ENCODE measurements around the gene ERBB4.

The ERBB4 gene

GRCh38 chr2:212538305-212539071 is at the start of gene ERBB4:
Gene ERBB4, minus strand, starts transcription at chr2:212538802. Its CDS starts 272 bp downstream, at chr2:212538530.
- Histone ChIP-seq H3K27me3 (ENCODE audit: control insufficient read depth, insufficient read depth, low read length) (peaks cover 51% of the 10 kb centered on the region), H3K4me3 (ENCODE audit: low read length) (peak within 1 kb of the TSS; percentile 33), H3K4me1 (ENCODE audit: control insufficient read depth, insufficient read depth, low read length) (peaks cover 9% of the 10 kb centered on the region), H3K36me3 (ENCODE audit: control insufficient read depth, insufficient read depth, low read length) (no peaks in the 10 kb centered on the region), H3K9me3 (ENCODE audit: control insufficient read depth, low read length) (no peaks in the 10 kb centered on the region), H3K9ac (ENCODE audit: low read length) (no peak within 1 kb of the TSS)

DNA sequence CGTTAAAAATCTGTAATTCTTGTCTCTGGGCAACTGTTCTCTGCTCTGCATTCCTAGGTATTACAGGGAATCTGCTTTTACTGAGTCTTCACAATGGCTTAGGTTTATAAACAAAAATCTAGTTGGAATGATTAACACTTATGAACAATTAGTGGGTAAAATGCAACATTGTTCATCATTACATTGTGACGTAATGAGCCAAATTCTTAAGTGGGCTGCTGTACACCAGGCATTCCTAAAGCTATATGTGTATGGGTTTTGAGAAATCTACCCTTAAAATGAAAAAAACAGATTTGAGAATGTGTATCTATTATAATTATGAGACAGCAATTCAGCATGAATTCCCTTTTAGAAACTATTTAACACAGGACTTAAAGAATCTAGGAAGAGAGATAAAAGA is 41.5 kb upstream of the ERBB4 start:
- Histone ChIP-seq H3K4me1 (ENCODE audit: control insufficient read depth, insufficient read depth, low read length) (no peaks in the 10 kb centered on the region), H3K36me3 (ENCODE audit: control insufficient read depth, insufficient read depth, low read length) (no peaks in the 10 kb centered on the region), H3K9me3 (ENCODE audit: control insufficient read depth, low read length) (no peaks in the 10 kb centered on the region), H3K4me3 (ENCODE audit: low read length) (no peak overlapping the region), H3K27me3 (ENCODE audit: control insufficient read depth, insufficient read depth, low read length) (no peaks in the 10 kb centered on the region), H3K9ac (ENCODE audit: low read length) (no peak overlapping the region)

DNA sequence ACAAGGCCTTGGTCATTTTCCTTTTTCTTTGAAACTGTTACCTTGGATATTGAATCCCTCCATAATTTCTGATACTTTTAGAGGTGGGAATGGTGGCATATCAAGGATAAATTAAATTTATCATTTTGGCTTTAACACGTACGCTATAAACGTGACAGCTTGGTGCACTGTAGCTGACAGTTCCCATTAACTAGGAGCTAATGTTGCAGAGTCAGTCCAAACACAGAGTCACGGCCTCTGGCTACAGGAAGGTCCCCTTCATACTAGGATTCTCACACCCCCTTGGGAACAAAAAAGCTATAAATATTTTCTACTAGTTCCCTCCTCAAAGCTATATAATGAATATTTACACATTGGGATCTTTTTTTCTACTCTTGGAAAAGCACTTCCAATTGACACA is 17.7 kb upstream of the ERBB4 start:
- no peaks in the 10 kb centered on the region for H3K4me1 ChIP-seq (ENCODE audit: control insufficient read depth, insufficient read depth, low read length)
- no peak overlapping the region for H3K9ac ChIP-seq (ENCODE audit: low read length)
- no peaks in the 10 kb centered on the region for H3K36me3 ChIP-seq (ENCODE audit: control insufficient read depth, insufficient read depth, low read length)
- no peak overlapping the region for H3K4me3 ChIP-seq (ENCODE audit: low read length)
- H3K9me3 ChIP-seq (ENCODE audit: control insufficient read depth, low read length), result no peaks in the 10 kb centered on the region
- no peaks in the 10 kb centered on the region for H3K27me3 ChIP-seq (ENCODE audit: control insufficient read depth, insufficient read depth, low read length)

GRCh38 chr2:212554233-212554632 is 15.6 kb upstream of the ERBB4 start:
- no peaks in the 10 kb centered on the region for H3K4me1 ChIP-seq (ENCODE audit: control insufficient read depth, insufficient read depth, low read length)

GRCh38 chr2:212549941-212550340 is 11.3 kb upstream of the ERBB4 start:
- Histone ChIP-seq H3K9me3 (ENCODE audit: control insufficient read depth, low read length) (no peaks in the 10 kb centered on the region), H3K4me1 (ENCODE audit: control insufficient read depth, insufficient read depth, low read length) (no peaks in the 10 kb centered on the region), H3K4me3 (ENCODE audit: low read length) (no peak overlapping the region), H3K36me3 (ENCODE audit: control insufficient read depth, insufficient read depth, low read length) (no peaks in the 10 kb centered on the region), H3K27me3 (ENCODE audit: control insufficient read depth, insufficient read depth, low read length) (no peaks in the 10 kb centered on the region), H3K9ac (ENCODE audit: low read length) (no peak overlapping the region)

More at GRCh38 chr2:212554233-212554632, 15.6 kb upstream of the ERBB4 start:
- Histone ChIP-seq H3K27me3 (ENCODE audit: control insufficient read depth, insufficient read depth, low read length) (no peaks in the 10 kb centered on the region), H3K9me3 (ENCODE audit: control insufficient read depth, low read length) (no peaks in the 10 kb centered on the region), H3K9ac (ENCODE audit: low read length) (no peak overlapping the region), H3K4me3 (ENCODE audit: low read length) (no peak overlapping the region), H3K36me3 (ENCODE audit: control insufficient read depth, insufficient read depth, low read length) (no peaks in the 10 kb centered on the region)

DNA sequence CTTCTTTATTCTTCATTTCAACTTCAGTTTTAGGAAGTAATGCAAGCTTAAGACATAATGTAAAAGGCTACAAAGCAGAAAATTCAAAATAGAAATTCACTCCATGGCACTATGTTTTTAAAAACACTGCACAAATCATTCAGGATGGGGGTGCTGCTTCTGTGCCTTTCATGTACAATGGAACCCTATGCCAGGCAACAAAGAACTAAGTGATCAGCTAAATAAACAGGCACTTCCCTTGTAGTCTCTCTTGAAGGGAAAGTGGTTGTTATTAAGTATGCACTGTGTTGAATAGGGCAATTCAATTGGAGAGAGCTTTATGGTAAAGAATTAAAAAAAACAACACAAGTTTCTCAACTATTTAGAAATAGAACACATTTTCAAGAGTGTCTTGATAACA is 10.9 kb upstream of the ERBB4 start:
- Histone ChIP-seq H3K36me3 (ENCODE audit: control insufficient read depth, insufficient read depth, low read length) (no peaks in the 10 kb centered on the region), H3K27me3 (ENCODE audit: control insufficient read depth, insufficient read depth, low read length) (no peaks in the 10 kb centered on the region), H3K4me1 (ENCODE audit: control insufficient read depth, insufficient read depth, low read length) (no peaks in the 10 kb centered on the region), H3K4me3 (ENCODE audit: low read length) (no peak overlapping the region), H3K9ac (ENCODE audit: low read length) (no peak overlapping the region), H3K9me3 (ENCODE audit: control insufficient read depth, low read length) (no peaks in the 10 kb centered on the region)

GRCh38 chr2:212548455-212548819 is 9.8 kb upstream of the ERBB4 start:
- H3K27me3 ChIP-seq (ENCODE audit: control insufficient read depth, insufficient read depth, low read length), result no peaks in the 10 kb centered on the region
- no peaks in the 10 kb centered on the region for H3K4me1 ChIP-seq (ENCODE audit: control insufficient read depth, insufficient read depth, low read length)
- no peak overlapping the region for H3K4me3 ChIP-seq (ENCODE audit: low read length)
- H3K9me3 ChIP-seq (ENCODE audit: control insufficient read depth, low read length), result no peaks in the 10 kb centered on the region
- H3K36me3 ChIP-seq (ENCODE audit: control insufficient read depth, insufficient read depth, low read length), result no peaks in the 10 kb centered on the region
- H3K9ac ChIP-seq (ENCODE audit: low read length), result no peak overlapping the region

DNA sequence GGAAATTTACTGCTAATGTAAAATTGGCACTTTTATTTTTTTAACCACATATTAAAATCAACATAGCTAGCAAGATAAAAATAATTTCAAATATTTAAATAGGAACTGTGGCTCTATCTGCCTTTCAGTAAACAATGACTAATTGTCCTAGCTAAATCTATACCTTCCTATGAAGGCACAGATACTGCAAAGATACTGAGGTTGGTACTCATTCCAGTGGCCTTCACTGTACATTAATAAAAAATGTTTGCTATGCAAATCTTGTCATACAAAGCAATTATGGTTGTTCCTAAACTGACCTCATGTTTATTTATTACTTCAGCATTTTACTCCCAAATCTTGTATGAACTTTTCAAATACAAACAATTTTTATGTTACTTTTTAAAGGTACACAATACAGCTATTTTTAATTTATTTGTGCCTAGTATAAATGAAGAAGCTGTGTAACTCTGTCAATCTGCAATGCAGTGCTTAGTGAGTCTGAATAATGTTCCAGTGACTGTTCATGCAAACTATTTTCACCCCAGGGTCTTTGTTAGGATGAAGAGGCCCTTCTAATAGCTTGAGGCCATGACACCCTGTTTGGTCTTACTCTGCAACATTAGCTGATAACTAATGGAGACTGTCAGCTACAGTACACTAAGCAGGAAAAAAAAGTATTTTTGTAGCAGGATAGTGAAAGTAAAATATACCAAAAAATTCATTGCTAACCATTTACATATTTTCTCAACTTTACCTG is 9.3 kb upstream of the ERBB4 start:
- no peak overlapping the region for H3K9ac ChIP-seq (ENCODE audit: low read length)
- H3K4me1 ChIP-seq (ENCODE audit: control insufficient read depth, insufficient read depth, low read length), result no peaks in the 10 kb centered on the region
- no peaks in the 10 kb centered on the region for H3K36me3 ChIP-seq (ENCODE audit: control insufficient read depth, insufficient read depth, low read length)
- no peaks in the 10 kb centered on the region for H3K27me3 ChIP-seq (ENCODE audit: control insufficient read depth, insufficient read depth, low read length)
- no peak overlapping the region for H3K4me3 ChIP-seq (ENCODE audit: low read length)
- H3K9me3 ChIP-seq (ENCODE audit: control insufficient read depth, low read length), result no peaks in the 10 kb centered on the region

DNA sequence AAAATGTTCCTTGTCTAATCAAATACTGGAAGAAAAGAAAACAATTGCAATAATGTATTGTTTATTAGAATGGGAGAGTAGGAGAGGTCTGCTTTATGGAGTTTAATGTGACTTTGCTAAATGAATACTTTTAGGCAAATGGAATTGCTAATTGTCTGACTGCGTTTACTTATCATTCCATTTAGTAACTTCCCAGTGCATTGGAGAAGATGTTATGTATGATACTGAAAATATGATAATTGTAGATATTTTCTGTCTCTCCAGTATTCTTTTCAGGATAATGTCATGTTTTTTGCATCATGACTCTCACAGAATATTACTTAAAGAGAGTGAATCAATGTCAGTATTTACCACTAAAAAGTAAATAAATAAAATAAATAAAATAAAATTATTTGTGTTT is 8.1 kb upstream of the ERBB4 start:
- Histone ChIP-seq H3K9ac (ENCODE audit: low read length) (no peak overlapping the region), H3K27me3 (ENCODE audit: control insufficient read depth, insufficient read depth, low read length) (no peaks in the 10 kb centered on the region), H3K4me1 (ENCODE audit: control insufficient read depth, insufficient read depth, low read length) (no peaks in the 10 kb centered on the region), H3K9me3 (ENCODE audit: control insufficient read depth, low read length) (no peaks in the 10 kb centered on the region), H3K4me3 (ENCODE audit: low read length) (no peak overlapping the region), H3K36me3 (ENCODE audit: control insufficient read depth, insufficient read depth, low read length) (no peaks in the 10 kb centered on the region)

DNA sequence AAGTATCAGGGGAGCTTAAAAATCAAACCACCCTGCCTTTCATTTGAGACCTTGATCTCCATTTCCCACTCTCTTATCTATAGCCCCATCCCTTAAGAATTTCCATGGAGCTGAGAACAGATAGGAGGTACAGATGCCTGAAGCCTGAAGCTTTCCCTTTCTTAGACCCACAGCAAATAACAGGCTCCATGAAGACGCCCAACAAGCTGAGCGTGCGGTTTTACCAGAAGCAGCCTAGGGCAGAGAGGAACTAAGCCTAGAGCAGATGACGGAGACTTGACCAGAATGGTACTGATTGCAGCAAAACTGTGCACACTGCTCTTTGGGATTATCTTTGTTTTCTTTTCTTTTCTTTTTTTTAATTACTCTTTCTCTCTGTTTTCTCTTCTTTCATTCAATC is 1.7 kb upstream of the ERBB4 start:
- Histone ChIP-seq H3K9ac (ENCODE audit: low read length) (no peak overlapping the region), H3K36me3 (ENCODE audit: control insufficient read depth, insufficient read depth, low read length) (no peaks in the 10 kb centered on the region), H3K9me3 (ENCODE audit: control insufficient read depth, low read length) (no peaks in the 10 kb centered on the region), H3K27me3 (ENCODE audit: control insufficient read depth, insufficient read depth, low read length) (peaks cover 44% of the 10 kb centered on the region), H3K4me1 (ENCODE audit: control insufficient read depth, insufficient read depth, low read length) (peaks cover 9% of the 10 kb centered on the region), H3K4me3 (ENCODE audit: low read length) (no peak overlapping the region)

- H3K4me3 ChIP-seq (ENCODE audit: low read length), result peak overlapping the region; percentile 33
- peaks cover 47% of the 10 kb centered on the region for H3K27me3 ChIP-seq (ENCODE audit: control insufficient read depth, insufficient read depth, low read length)
- no peak overlapping the region for H3K9ac ChIP-seq (ENCODE audit: low read length)
- peaks cover 9% of the 10 kb centered on the region for H3K4me1 ChIP-seq (ENCODE audit: control insufficient read depth, insufficient read depth, low read length)
- no peaks in the 10 kb centered on the region for H3K9me3 ChIP-seq (ENCODE audit: control insufficient read depth, low read length)
- H3K36me3 ChIP-seq (ENCODE audit: control insufficient read depth, insufficient read depth, low read length), result no peaks in the 10 kb centered on the region
Measured at GRCh38 chr2:212539072-212539880, 674 bp upstream of the ERBB4 start.
